ENCODE results near the gene CCDC43. TPM values are rescaled to one million over a fixed set of nuclear protein-coding genes. Genes with fewer than 3 reads are reported as not detected.

The CCDC43 gene
- total RNA-seq, 1 experiment from 2014 or later: 16.0 TPM

DNA sequence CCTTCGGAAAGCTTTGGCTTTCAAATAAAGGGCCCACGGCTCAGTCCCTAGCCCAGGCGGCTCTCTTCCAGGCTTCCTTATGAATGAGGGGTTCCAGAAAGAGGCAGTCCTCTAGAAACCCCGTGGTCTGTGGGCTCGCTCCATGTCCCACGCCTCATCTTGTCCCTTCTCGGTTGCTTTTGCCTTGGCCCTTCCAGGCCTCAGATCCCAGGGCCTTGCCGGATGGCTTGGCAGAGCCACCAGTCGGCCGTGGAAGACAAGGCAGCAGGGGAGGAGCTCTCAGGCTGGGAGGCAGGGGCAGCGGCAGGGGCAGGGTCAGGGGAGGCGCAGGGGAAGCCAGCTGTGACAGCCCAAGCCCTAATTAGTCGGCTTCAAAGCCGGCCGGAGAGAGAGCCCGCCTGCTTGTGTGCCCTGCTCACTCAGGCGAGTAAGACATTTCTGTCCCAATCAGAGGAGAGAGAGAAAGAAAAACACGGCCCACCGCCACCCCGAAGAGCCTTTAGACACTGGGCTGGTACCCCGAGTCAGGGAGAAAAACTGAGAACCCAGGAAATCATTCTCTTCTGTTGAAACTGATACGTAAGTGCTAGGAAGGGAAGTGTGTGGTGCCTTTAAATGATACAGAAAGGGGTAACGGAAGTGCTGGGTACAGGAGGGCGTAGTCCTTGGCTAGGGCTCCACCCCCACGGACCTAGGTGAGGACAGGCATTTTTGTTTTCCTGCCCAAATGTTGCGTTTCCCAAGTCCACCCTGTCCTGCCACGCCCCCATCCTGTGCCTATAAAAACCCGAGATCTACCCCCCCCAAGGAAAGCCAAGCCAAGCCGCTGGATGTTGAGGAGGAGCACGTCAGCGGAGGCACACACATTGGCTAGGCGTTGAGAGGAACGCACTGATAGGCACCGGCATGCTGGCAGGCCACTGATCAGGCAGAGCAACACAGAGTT lies 61.1 kb downstream of the CCDC43 start:
- ChIA-PET CTCF (interaction anchor here (0.5 kb wide), 1 partner anchor 183 kb away, joined by 4 read pairs; no protein-coding TSS in a partner anchor), POLR2A (no interaction called here)
- TF ChIP-seq POLR2AphosphoS5 (IDR thresholded peaks at IDR 0.05; ENCODE audit: low read depth, low read length) (no peak), TCF7L2 (IDR thresholded peaks at IDR 0.05; ENCODE audit: low read depth, low read length) (no peak), SIN3A (IDR thresholded peaks at IDR 0.05; ENCODE audit: borderline replicate concordance, insufficient read depth, low read depth, low read length) (no peak)
- TF ChIP-seq, protein P1, sequence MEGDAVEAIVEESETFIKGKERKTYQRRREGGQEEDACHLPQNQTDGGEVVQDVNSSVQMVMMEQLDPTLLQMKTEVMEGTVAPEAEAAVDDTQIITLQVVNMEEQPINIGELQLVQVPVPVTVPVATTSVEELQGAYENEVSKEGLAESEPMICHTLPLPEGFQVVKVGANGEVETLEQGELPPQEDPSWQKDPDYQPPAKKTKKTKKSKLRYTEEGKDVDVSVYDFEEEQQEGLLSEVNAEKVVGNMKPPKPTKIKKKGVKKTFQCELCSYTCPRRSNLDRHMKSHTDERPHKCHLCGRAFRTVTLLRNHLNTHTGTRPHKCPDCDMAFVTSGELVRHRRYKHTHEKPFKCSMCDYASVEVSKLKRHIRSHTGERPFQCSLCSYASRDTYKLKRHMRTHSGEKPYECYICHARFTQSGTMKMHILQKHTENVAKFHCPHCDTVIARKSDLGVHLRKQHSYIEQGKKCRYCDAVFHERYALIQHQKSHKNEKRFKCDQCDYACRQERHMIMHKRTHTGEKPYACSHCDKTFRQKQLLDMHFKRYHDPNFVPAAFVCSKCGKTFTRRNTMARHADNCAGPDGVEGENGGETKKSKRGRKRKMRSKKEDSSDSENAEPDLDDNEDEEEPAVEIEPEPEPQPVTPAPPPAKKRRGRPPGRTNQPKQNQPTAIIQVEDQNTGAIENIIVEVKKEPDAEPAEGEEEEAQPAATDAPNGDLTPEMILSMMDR (IDR thresholded peaks at IDR 0.05): no peak
- ATAC-seq (no peak), DNase-seq (ENCODE audit: low read depth, low spot score) (no peak)
- BruUV-seq (replicated peaks): no TSS peak
- Histone ChIP-seq H3K27ac (ENCODE audit: low read length) (no peak overlapping the region), H3K9me3 (ENCODE audit: control insufficient read depth, insufficient read depth, low read depth, low read length) (no peaks in the 10 kb centered on the region), H3K27me3 (ENCODE audit: control insufficient read depth, insufficient read depth, low read length) (no peaks in the 10 kb centered on the region), H3K4me3 (ENCODE audit: low read depth in 2 of 2, low read length in 2 of 2) (no peak overlapping the region), H3K4me1 (ENCODE audit: control insufficient read depth, insufficient read depth, low read length) (no peaks in the 10 kb centered on the region), H3K36me3 (ENCODE audit: control insufficient read depth, insufficient read depth, low read length) (no peaks in the 10 kb centered on the region)
- intact Hi-C loops (cut with micrococcal nuclease; ENCODE audit: unreplicated experiment) (no loop called here), in situ Hi-C loops (cut with HindIII; ENCODE audit: low pct_unique_long_range_greater_than_20kb, low sequenced_read_pairs) (no loop called here)

DNA sequence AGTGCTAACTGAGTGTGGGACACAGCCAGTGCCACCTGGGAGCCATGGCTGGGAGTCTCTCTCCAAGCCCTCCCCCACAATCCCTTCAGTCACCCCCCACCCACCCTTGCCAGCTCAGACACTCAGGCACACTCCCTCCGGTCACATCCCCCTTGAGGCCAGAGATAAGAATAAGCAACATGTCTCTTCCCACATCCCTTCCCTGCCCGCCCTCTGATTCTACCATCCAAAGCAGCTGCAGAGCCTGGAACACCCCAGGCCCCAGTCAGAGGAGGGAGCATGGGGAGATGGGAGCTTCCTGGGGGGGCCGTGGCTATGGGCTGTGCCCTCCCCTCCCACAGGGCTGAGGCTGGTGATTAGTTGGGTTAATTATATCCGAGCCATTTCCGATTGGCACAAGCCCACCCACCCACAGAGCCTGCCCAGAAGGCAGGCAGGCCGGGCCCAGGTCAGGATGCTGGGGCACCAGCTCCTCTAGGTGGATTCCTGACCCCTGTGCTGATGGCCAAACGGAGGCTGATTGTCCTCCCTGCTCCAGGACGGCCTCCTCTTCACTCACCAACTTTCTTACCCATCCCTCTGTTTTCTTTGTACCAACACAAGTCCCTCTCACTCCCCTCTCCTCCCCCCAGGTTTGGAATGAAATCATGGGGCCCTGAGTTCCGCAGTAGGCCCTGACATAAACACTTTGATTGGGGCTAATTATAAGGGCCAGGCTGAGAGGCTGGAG lies 61.9 kb downstream of the CCDC43 start:
- Histone ChIP-seq H3K9me3 (ENCODE audit: control insufficient read depth, insufficient read depth, low read depth, low read length) (no peaks in the 10 kb centered on the region), H3K27me3 (ENCODE audit: control insufficient read depth, insufficient read depth, low read length) (no peaks in the 10 kb centered on the region), H3K36me3 (ENCODE audit: control insufficient read depth, insufficient read depth, low read length) (no peaks in the 10 kb centered on the region), H3K4me3 (ENCODE audit: low read depth in 2 of 2, low read length in 2 of 2) (no peak overlapping the region), H3K4me1 (ENCODE audit: control insufficient read depth, insufficient read depth, low read length) (no peaks in the 10 kb centered on the region), H3K27ac (ENCODE audit: low read length) (no peak overlapping the region)
- in situ Hi-C loops (cut with HindIII; ENCODE audit: low pct_unique_long_range_greater_than_20kb, low sequenced_read_pairs) (no loop called here), intact Hi-C loops (cut with micrococcal nuclease; ENCODE audit: unreplicated experiment) (no loop called here)
- ChIA-PET CTCF (no interaction called here), POLR2A (no interaction called here)
- BruUV-seq (replicated peaks): no TSS peak
- ATAC-seq: no peak
- TF ChIP-seq TCF7L2 (IDR thresholded peaks at IDR 0.05; ENCODE audit: low read depth, low read length) (no peak), POLR2AphosphoS5 (IDR thresholded peaks at IDR 0.05; ENCODE audit: low read depth, low read length) (no peak), SIN3A (IDR thresholded peaks at IDR 0.05; ENCODE audit: borderline replicate concordance, insufficient read depth, low read depth, low read length) (no peak)
- TF ChIP-seq, protein P1 (IDR thresholded peaks at IDR 0.05): no peak
- TF ChIP-seq, protein P2, sequence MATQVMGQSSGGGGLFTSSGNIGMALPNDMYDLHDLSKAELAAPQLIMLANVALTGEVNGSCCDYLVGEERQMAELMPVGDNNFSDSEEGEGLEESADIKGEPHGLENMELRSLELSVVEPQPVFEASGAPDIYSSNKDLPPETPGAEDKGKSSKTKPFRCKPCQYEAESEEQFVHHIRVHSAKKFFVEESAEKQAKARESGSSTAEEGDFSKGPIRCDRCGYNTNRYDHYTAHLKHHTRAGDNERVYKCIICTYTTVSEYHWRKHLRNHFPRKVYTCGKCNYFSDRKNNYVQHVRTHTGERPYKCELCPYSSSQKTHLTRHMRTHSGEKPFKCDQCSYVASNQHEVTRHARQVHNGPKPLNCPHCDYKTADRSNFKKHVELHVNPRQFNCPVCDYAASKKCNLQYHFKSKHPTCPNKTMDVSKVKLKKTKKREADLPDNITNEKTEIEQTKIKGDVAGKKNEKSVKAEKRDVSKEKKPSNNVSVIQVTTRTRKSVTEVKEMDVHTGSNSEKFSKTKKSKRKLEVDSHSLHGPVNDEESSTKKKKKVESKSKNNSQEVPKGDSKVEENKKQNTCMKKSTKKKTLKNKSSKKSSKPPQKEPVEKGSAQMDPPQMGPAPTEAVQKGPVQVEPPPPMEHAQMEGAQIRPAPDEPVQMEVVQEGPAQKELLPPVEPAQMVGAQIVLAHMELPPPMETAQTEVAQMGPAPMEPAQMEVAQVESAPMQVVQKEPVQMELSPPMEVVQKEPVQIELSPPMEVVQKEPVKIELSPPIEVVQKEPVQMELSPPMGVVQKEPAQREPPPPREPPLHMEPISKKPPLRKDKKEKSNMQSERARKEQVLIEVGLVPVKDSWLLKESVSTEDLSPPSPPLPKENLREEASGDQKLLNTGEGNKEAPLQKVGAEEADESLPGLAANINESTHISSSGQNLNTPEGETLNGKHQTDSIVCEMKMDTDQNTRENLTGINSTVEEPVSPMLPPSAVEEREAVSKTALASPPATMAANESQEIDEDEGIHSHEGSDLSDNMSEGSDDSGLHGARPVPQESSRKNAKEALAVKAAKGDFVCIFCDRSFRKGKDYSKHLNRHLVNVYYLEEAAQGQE (IDR thresholded peaks at IDR 0.05; ENCODE audit: insufficient read depth in 1 of 2, low read depth in 2 of 2, low read length in 1 of 2): no peak
- DNase-seq (ENCODE audit: low read depth, low spot score): no peak

Other genes with a start within 250 kb of the CCDC43 start
- gene GPATCH8, start 186.4 kb downstream of the CCDC43 start, total RNA-seq (2021; ENCODE audit: unreplicated experiment): 30.8 TPM
- 35.4 TPM for gene FZD2, start 132.3 kb downstream of the CCDC43 start, total RNA-seq (2021; ENCODE audit: unreplicated experiment)
- gene MEIOC, start 33.3 kb downstream of the CCDC43 start, total RNA-seq (2021; ENCODE audit: unreplicated experiment): 0.82 TPM
- gene DBF4B, start 18.9 kb upstream of the CCDC43 start, total RNA-seq (2021; ENCODE audit: unreplicated experiment): 24.0 TPM
- gene ADAM11, start 69.2 kb upstream of the CCDC43 start, total RNA-seq (2021; ENCODE audit: unreplicated experiment): 3.5 TPM
- 89.4 TPM for gene GJC1, start 140.5 kb upstream of the CCDC43 start, total RNA-seq (2021; ENCODE audit: unreplicated experiment)
- not detected for gene HIGD1B, start 158.1 kb upstream of the CCDC43 start, total RNA-seq (2021; ENCODE audit: unreplicated experiment)
- 98.0 TPM for gene EFTUD2, start 209.7 kb upstream of the CCDC43 start, total RNA-seq (2021; ENCODE audit: unreplicated experiment)
- gene GFAP, start 225.7 kb upstream of the CCDC43 start, total RNA-seq (2021; ENCODE audit: unreplicated experiment): not detected